Measurements from ENCODE around the gene TUBA4A. TPM values are rescaled to one million over a fixed set of nuclear protein-coding genes. Genes with fewer than 3 reads are reported as not detected.

Gene TUBA4A
- total RNA-seq, 4 donors from 2014 or later = 49.5 to 137 (median 129) TPM

- DNase-seq = no peak
- Histone ChIP-seq H3K4me3 (no peak overlapping the region), H3K36me3 (peaks cover 0 to 64% (median 0%) of the 10 kb centered on the region in 3 donors), H3K9me3 (no peaks in the 10 kb centered on the region), H3K4me1 (peaks cover 0 to 32% (median 10%) of the 10 kb centered on the region in 4 donors), H3K27ac (no peak overlapping the region), H3K27me3 (no peaks in the 10 kb centered on the region)
- no peak for TF ChIP-seq POLR2A (IDR thresholded peaks at IDR 0.05)
- TF ChIP-seq, protein P1, sequence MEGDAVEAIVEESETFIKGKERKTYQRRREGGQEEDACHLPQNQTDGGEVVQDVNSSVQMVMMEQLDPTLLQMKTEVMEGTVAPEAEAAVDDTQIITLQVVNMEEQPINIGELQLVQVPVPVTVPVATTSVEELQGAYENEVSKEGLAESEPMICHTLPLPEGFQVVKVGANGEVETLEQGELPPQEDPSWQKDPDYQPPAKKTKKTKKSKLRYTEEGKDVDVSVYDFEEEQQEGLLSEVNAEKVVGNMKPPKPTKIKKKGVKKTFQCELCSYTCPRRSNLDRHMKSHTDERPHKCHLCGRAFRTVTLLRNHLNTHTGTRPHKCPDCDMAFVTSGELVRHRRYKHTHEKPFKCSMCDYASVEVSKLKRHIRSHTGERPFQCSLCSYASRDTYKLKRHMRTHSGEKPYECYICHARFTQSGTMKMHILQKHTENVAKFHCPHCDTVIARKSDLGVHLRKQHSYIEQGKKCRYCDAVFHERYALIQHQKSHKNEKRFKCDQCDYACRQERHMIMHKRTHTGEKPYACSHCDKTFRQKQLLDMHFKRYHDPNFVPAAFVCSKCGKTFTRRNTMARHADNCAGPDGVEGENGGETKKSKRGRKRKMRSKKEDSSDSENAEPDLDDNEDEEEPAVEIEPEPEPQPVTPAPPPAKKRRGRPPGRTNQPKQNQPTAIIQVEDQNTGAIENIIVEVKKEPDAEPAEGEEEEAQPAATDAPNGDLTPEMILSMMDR (IDR thresholded peaks at IDR 0.05) = no peak
Measured at GRCh38 chr2:219220652-219221402, 32.9 kb downstream of the TUBA4A start.

- H3K4me1 ChIP-seq = peaks cover 0 to 32% (median 10%) of the 10 kb centered on the region in 4 donors
- H3K4me3 ChIP-seq = no peak overlapping the region
- no peaks in the 10 kb centered on the region for H3K9me3 ChIP-seq
- H3K27me3 ChIP-seq = no peaks in the 10 kb centered on the region
- H3K27ac ChIP-seq = peak overlapping the region in 1 of 4 donors; percentile 82
- no peak for DNase-seq
- TF ChIP-seq POLR2A (IDR thresholded peaks at IDR 0.05) = no peak
- TF ChIP-seq, protein P1 (IDR thresholded peaks at IDR 0.05) = no peak
- peaks cover 0 to 57% (median 0%) of the 10 kb centered on the region in 3 donors for H3K36me3 ChIP-seq
Measured at GRCh38 chr2:219219784-219220532, 33.8 kb downstream of the TUBA4A start.

DNA sequence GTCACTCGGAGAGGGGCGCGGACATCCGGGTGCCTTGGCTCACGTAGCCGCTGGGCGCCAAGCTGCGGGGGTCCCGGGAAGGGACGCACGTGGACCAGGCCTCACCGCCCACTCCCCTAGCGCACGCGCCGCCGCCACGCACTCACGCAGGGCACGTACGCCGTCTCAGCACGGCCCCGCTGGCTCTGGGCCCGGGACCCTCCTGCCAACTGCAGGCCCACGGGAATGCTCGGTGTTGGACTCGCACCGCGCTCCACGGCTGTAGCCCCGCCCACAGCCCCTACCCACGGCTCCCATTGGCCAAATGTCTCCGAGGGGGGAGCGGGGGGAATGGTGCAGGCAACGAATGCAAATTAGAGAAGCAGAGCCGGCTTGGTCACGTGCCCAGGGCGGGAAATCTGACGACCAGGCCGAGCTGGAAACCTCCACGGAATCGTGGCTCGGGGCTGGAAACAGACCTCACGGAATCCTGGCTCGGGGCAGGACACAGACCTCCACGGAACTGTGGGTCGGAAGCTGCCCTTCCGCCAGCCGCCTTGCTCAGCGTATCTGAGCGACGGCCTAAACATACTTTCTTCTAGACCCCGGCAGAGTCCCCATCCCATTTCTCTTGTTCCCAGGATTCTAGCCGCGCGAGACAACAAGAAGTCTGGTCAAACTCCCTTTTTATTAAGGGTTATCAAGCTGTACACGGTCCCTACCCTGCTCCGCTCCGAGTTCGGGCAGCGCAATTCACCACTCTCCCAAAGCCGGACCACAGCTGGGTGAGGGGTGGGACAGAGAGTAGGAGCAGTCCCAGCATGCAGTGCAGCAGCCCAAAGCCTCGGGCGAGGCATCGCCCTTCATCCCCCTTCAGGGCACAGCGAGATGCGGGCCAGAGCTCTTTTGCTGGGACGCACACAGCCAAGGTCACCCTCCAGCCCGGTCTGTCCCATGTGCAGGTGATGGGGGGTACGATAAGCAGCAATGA is 34.7 kb downstream of the TUBA4A start, which contains the start of gene ABCB6:
TSS of gene ABCB6 (minus strand) at position 227 of the 970 bp plus-strand sequence. CDS start 285 bp downstream, outside the sequence.
- TF ChIP-seq POLR2A (IDR thresholded peaks at IDR 0.05) = peak; percentile 51 to 59
- TF ChIP-seq, protein P1 (IDR thresholded peaks at IDR 0.05) = peak in 1 of 6 experiments; percentile 9
- Histone ChIP-seq H3K4me3 (peak within 1 kb of the TSS; percentile 50 to 59 (median 56)), H3K27me3 (no peaks in the 10 kb centered on the region), H3K27ac (peak within 1 kb of the TSS; percentile 79 to 94 (median 85)), H3K4me1 (peaks cover 0 to 32% (median 10%) of the 10 kb centered on the region in 4 donors), H3K36me3 (peaks cover 0 to 53% (median 0%) of the 10 kb centered on the region in 3 donors), H3K9me3 (no peaks in the 10 kb centered on the region)
- peak; percentile 94 to 97 (median 96) for DNase-seq

GRCh38 chr2:219218217-219218731 is 35.4 kb downstream of the TUBA4A start:
- Histone ChIP-seq H3K4me3 (peak overlapping the region; percentile 50 to 59 (median 56)), H3K27ac (peak overlapping the region; percentile 79 to 94 (median 85)), H3K4me1 (peaks cover 0 to 32% (median 10%) of the 10 kb centered on the region in 4 donors), H3K9me3 (no peaks in the 10 kb centered on the region), H3K27me3 (no peaks in the 10 kb centered on the region), H3K36me3 (peaks cover 0 to 48% (median 0%) of the 10 kb centered on the region in 3 donors)
- no peak for TF ChIP-seq POLR2A (IDR thresholded peaks at IDR 0.05)
- TF ChIP-seq, protein P1 (IDR thresholded peaks at IDR 0.05) = peak in 2 of 6 experiments; percentile 3 to 14
- DNase-seq = peak; percentile 22 to 76 (median 70)
